K562 (cell line): ENCODE results near the gene HAAO. TPM values are rescaled to one million over a fixed set of nuclear protein-coding genes. Genes with fewer than 3 reads are reported as not detected.

Experiments used
- CBFB ChIP-seq: sonication (generic); formaldehyde crosslinking; IDR thresholded peaks from 2 replicates; pipeline ENCODE4 v1.4.0; 2020; ENCODE audit warnings: mild to moderate bottlenecking, missing genetic modification reagents
- ETV1 ChIP-seq: fragments of 450-650 bp; conservative IDR thresholded peaks from 2 replicates; pipeline ENCODE4 v1.6.1; 2016; ENCODE audit warnings: missing genetic modification characterization, control low read depth, low read depth, missing compliant biosample characterization
- FUS ChIP-seq: fragments of 200-400 bp; formaldehyde crosslinking; optimal IDR thresholded peaks from 2 replicates; pipeline ENCODE3; 2017; ENCODE audit warnings: low read depth, low read length
- MTA1 ChIP-seq: fragments of 450-650 bp; IDR thresholded peaks from 2 replicates; pipeline ENCODE4 v1.6.1; 2017; ENCODE audit warnings: borderline replicate concordance
- POLR3A ChIP-seq: IDR thresholded peaks from 2 replicates; pipeline ENCODE4 v1.6.1; 2011; ENCODE audit warnings: borderline replicate concordance, mild to moderate bottlenecking, moderate library complexity; ENCODE audit not compliant: insufficient read length, insufficient read depth; ENCODE audit errors: extremely low read depth
- RCOR1 ChIP-seq, 2 experiments: IDR thresholded peaks; 2 replicates each; pipeline ENCODE4 v1.6.1; 2012; ENCODE audit warnings: low read depth in 2 of 2, low read length in 2 of 2, borderline replicate concordance in 1 of 2, improper control_type of control experiment in 1 of 2
- SREBF2 ChIP-seq: sonication (generic); formaldehyde crosslinking; IDR thresholded peaks from 2 replicates; pipeline ENCODE4 v1.4.0; 2020; ENCODE audit warnings: mild to moderate bottlenecking, missing genetic modification reagents
- STAT5A ChIP-seq: IDR thresholded peaks from 2 replicates; pipeline ENCODE4 v1.6.1; 2012; ENCODE audit warnings: low read length, inconsistent platforms, borderline replicate concordance
- ZBTB1 ChIP-seq: sonication (generic); formaldehyde crosslinking; IDR thresholded peaks from 2 replicates; pipeline ENCODE4 v1.8.1; 2023; ENCODE audit warnings: missing genetic modification reagents, low read depth, mild to moderate bottlenecking, borderline replicate concordance
- ZNF24 ChIP-seq: fragments of 450-650 bp; IDR thresholded peaks from 2 replicates; pipeline ENCODE4 v1.6.1; 2016
- ZNF282 ChIP-seq: sonication (generic); formaldehyde crosslinking; IDR thresholded peaks from 2 replicates; pipeline ENCODE4 v1.8.1; 2023; ENCODE audit warnings: missing genetic modification reagents
- ZNF41 ChIP-seq: fragments of 250-450 bp; sonication (Bioruptor Pico); conservative IDR thresholded peaks from 2 replicates; pipeline ENCODE4 v1.4.0; 2020; ENCODE audit warnings: mild to moderate bottlenecking
- polyA plus RNA-seq, 8 experiments: library from polyadenylated mRNA; depleted of rRNA in 4 of 8; stranded (reverse) in 5 of 8; unstranded in 3 of 8; fragments of >200 nt; fragmentation: Nextera tagmentation in 2 of 8; fragmentation: Illumina TruSeq in 1 of 8; extraction: Ambion mirVana in 2 of 8; extraction: Trizol in 1 of 8; gene quantifications; 2 replicates each; pipeline versions ENCODE4 v1.2.1 to v1.2.3, GENCODE V29; 2011 to 2014; ENCODE audit warnings: inconsistent platforms in 1 of 8, missing spikeins in 1 of 8
- total RNA-seq, 7 experiments: library from RNA; depleted of rRNA in 6 of 7; stranded (reverse); fragments of >200 nt in 6 of 7; fragmentation: Illumina TruSeq in 2 of 7; extraction: Trizol in 2 of 7; gene quantifications; 2 replicates each; pipeline versions ENCODE4 v1.2.1 to v1.2.3, GENCODE V29; 2011 to 2021; ENCODE audit warnings: low replicate concordance in 1 of 7
- TF ChIP-seq, protein P1 (sequence below): fragments of 250-450 bp; sonication (Bioruptor Pico); IDR thresholded peaks from 2 replicates; pipeline ENCODE4 v1.5.0; 2022; ENCODE audit warnings: mild to moderate bottlenecking
- TF ChIP-seq, protein P2 (sequence below): sonication (generic); formaldehyde crosslinking; IDR thresholded peaks from 2 replicates; pipeline ENCODE4 v1.8.0; 2022; ENCODE audit warnings: mild to moderate bottlenecking, missing genetic modification reagents
- TF ChIP-seq, protein P3 (sequence below), 2 experiments: IDR thresholded peaks; 2 replicates each; pipeline ENCODE4 v1.6.1; 2012; ENCODE audit warnings: improper control_type of control experiment in 2 of 2, low read depth in 2 of 2, low read length in 2 of 2, borderline replicate concordance in 1 of 2
- TF ChIP-seq, protein P4 (sequence below): sonication (generic); formaldehyde crosslinking; IDR thresholded peaks from 2 replicates; pipeline ENCODE4 v1.8.1; 2023; ENCODE audit warnings: mild to moderate bottlenecking, missing genetic modification reagents
- TF ChIP-seq, protein P5 (sequence below): IDR thresholded peaks from 3 replicates; pipeline ENCODE4 v1.6.1; 2011; ENCODE audit warnings: borderline replicate concordance, mild to moderate bottlenecking; ENCODE audit not compliant: insufficient read length, insufficient read depth

The HAAO gene
- total and polyA plus RNA-seq, 9 of the 15 experiments (the other 6 are each of a cell fraction or from before 2014, with no cell fraction given), result not detected

DNA sequence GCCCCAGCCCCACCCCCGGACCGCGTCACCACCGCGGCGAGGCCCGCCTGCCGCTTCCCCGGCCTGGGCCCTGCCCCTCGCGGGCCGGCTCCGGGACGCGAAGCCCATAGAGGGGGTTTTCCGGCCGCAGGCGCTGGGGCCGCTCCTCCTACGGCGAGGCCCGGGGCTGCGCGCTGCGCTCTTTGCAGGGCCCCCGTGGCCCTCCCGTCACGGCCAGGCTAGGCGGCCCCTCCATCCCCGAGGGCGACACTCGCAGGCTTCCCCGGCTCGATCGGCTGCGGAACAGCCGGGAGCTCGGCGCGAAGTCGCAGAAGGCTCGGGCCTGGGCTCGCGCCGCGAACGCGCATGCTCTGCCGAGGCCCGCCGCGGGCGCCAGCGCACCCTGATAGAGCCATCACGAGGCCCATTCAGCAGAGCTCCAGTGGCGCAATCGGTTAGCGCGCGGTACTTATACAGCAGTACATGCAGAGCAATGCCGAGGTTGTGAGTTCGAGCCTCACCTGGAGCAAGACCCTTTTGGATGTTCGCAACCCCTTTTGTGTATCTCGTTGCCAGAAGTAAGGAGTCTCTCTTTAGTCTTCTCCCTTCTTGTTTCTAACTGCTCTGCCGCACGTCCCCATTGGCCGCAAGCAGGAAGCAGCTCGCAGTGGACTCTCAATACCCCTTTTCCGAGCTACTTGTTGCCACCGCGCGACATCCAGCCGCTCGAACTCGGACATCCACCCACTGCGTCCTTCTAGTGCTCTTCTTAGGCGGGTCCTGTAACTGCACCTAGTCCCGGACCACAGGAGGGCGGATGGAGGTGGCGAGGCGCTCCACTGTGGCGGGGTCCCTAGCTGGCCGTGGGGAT lies 18.0 kb upstream of the HAAO start (continued):
- TF ChIP-seq CBFB (CRISPR knock-in tag) (peak; percentile 80; the same call in 1 of the 2 replicates), ETV1 (tag) (no peak), ZNF282 (CRISPR knock-in tag) (peak; percentile 61; the same call in 1 of the 2 replicates), MTA1 (0 out of 2 replicates have a peak, but pooled peaks have one; percentile 81), POLR3A (peak; percentile 99), SREBF2 (CRISPR knock-in tag) (peak; percentile 94; the same call in 1 of the 2 replicates), ZBTB1 (CRISPR knock-in tag) (peak; percentile 69), RCOR1 (IDR thresholded peaks at IDR 0.05; ENCODE audit: borderline replicate concordance in 1 of 2, low read depth in 2 of 2, low read length in 2 of 2) (peak in 1 of 2 experiments; percentile 53; a peak in 1 of 4 replicates), FUS (peak; percentile 91), STAT5A (peak; percentile 21; the same call in 1 of the 2 replicates), ZNF24 (peak; percentile 15), ZNF41 (CRISPR knock-in tag) (no peak)
- TF ChIP-seq, protein P1, sequence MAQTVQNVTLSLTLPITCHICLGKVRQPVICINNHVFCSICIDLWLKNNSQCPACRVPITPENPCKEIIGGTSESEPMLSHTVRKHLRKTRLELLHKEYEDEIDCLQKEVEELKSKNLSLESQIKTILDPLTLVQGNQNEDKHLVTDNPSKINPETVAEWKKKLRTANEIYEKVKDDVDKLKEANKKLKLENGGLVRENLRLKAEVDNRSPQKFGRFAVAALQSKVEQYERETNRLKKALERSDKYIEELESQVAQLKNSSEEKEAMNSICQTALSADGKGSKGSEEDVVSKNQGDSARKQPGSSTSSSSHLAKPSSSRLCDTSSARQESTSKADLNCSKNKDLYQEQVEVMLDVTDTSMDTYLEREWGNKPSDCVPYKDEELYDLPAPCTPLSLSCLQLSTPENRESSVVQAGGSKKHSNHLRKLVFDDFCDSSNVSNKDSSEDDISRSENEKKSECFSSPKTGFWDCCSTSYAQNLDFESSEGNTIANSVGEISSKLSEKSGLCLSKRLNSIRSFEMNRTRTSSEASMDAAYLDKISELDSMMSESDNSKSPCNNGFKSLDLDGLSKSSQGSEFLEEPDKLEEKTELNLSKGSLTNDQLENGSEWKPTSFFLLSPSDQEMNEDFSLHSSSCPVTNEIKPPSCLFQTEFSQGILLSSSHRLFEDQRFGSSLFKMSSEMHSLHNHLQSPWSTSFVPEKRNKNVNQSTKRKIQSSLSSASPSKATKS (CRISPR knock-in tag), result no peak
- TF ChIP-seq, protein P2, sequence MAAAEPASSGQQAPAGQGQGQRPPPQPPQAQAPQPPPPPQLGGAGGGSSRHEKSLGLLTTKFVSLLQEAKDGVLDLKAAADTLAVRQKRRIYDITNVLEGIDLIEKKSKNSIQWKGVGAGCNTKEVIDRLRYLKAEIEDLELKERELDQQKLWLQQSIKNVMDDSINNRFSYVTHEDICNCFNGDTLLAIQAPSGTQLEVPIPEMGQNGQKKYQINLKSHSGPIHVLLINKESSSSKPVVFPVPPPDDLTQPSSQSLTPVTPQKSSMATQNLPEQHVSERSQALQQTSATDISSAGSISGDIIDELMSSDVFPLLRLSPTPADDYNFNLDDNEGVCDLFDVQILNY (CRISPR knock-in tag), result peak; percentile 83; the same call in 1 of the 2 replicates
- TF ChIP-seq, protein P3, sequence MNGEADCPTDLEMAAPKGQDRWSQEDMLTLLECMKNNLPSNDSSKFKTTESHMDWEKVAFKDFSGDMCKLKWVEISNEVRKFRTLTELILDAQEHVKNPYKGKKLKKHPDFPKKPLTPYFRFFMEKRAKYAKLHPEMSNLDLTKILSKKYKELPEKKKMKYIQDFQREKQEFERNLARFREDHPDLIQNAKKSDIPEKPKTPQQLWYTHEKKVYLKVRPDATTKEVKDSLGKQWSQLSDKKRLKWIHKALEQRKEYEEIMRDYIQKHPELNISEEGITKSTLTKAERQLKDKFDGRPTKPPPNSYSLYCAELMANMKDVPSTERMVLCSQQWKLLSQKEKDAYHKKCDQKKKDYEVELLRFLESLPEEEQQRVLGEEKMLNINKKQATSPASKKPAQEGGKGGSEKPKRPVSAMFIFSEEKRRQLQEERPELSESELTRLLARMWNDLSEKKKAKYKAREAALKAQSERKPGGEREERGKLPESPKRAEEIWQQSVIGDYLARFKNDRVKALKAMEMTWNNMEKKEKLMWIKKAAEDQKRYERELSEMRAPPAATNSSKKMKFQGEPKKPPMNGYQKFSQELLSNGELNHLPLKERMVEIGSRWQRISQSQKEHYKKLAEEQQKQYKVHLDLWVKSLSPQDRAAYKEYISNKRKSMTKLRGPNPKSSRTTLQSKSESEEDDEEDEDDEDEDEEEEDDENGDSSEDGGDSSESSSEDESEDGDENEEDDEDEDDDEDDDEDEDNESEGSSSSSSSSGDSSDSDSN (IDR thresholded peaks at IDR 0.05; ENCODE audit: borderline replicate concordance in 1 of 2, low read depth in 2 of 2, low read length in 2 of 2), result peak; percentile 89 to 98
- TF ChIP-seq, protein P4, sequence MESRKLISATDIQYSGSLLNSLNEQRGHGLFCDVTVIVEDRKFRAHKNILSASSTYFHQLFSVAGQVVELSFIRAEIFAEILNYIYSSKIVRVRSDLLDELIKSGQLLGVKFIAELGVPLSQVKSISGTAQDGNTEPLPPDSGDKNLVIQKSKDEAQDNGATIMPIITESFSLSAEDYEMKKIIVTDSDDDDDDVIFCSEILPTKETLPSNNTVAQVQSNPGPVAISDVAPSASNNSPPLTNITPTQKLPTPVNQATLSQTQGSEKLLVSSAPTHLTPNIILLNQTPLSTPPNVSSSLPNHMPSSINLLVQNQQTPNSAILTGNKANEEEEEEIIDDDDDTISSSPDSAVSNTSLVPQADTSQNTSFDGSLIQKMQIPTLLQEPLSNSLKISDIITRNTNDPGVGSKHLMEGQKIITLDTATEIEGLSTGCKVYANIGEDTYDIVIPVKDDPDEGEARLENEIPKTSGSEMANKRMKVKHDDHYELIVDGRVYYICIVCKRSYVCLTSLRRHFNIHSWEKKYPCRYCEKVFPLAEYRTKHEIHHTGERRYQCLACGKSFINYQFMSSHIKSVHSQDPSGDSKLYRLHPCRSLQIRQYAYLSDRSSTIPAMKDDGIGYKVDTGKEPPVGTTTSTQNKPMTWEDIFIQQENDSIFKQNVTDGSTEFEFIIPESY (CRISPR knock-in tag), result peak; percentile 86
- TF ChIP-seq, protein P5, sequence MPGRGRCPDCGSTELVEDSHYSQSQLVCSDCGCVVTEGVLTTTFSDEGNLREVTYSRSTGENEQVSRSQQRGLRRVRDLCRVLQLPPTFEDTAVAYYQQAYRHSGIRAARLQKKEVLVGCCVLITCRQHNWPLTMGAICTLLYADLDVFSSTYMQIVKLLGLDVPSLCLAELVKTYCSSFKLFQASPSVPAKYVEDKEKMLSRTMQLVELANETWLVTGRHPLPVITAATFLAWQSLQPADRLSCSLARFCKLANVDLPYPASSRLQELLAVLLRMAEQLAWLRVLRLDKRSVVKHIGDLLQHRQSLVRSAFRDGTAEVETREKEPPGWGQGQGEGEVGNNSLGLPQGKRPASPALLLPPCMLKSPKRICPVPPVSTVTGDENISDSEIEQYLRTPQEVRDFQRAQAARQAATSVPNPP, result no peak
